GM13976 (cell line): Measurements from ENCODE around the gene PARN.
"Not testable (repeated sequence)": the region's sequence is repeated elsewhere in the genome, so short reads cannot be mapped to it uniquely, and the experiment has no call there.

ENCODE experiments used
- DNase-seq: peaks from one replicate; pipeline ENCODE4 v3.0.0; 2012; ENCODE audit warnings: low spot score
- in situ Hi-C: fragments of 300-500 bp; cut with MboI; formaldehyde crosslinking; loops from one replicate; pipeline ENCODE4 v1.12.0; 2022; ENCODE audit warnings: low sequenced_read_pairs, mixed read lengths, inconsistent platforms; ENCODE audit not compliant: unreplicated experiment
- TF ChIP-seq, protein P1 (sequence below): IDR thresholded peaks from 2 replicates; pipeline ENCODE4 v1.5.1; 2012; ENCODE audit warnings: borderline replicate concordance, mild to moderate bottlenecking; ENCODE audit not compliant: insufficient read depth; ENCODE audit errors: extremely low read depth, missing control alignments, control extremely low read depth

The PARN gene

DNA sequence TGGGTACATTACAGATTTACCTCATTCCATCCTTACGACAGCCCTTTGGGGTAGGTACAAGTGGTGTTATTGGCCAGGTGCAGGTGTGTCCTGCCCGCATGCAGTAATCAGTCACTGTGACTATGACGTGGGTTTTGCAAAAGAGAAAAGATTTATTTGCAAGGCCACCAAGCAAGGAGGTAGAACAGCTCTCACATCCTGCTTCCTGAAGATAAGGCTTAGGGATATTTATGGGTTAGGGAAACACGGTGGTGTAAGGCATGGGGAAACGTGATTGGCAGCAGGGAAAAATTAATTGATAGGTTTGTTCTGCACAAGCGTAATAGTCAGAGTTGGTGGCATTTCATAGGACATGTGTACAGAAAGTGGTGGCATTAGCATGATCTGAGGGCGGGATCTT lies 214.8 kb downstream of the PARN start:
- in situ Hi-C loops: loop anchor here (25.0 kb wide), 1 partner anchor 97 kb away; no protein-coding TSS in a partner anchor
- no peak for DNase-seq
- TF ChIP-seq, protein P1, sequence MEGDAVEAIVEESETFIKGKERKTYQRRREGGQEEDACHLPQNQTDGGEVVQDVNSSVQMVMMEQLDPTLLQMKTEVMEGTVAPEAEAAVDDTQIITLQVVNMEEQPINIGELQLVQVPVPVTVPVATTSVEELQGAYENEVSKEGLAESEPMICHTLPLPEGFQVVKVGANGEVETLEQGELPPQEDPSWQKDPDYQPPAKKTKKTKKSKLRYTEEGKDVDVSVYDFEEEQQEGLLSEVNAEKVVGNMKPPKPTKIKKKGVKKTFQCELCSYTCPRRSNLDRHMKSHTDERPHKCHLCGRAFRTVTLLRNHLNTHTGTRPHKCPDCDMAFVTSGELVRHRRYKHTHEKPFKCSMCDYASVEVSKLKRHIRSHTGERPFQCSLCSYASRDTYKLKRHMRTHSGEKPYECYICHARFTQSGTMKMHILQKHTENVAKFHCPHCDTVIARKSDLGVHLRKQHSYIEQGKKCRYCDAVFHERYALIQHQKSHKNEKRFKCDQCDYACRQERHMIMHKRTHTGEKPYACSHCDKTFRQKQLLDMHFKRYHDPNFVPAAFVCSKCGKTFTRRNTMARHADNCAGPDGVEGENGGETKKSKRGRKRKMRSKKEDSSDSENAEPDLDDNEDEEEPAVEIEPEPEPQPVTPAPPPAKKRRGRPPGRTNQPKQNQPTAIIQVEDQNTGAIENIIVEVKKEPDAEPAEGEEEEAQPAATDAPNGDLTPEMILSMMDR: no peak

DNA sequence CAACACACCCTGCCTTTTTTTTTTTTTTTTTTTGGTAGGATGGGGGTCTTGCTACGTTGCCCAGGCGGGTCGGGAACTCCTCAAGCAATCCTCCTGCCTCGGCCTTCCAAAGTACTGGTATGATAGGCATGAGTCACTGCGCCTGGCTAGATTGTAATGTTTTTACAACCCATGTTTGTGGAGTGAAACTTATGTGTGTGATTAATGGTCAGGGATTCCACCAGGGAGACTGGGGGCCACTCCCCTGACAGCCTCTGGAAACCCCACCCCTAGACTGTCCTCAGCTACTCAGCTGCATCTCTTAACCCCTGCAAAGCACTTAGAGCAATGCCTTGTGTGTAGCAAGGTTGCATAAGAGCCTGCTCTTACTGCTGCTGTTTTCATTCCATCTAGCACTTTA lies 220.5 kb downstream of the PARN start:
- in situ Hi-C loops: loop anchor here (25.0 kb wide), 1 partner anchor 103 kb away; no protein-coding TSS in a partner anchor
- DNase-seq: no peak

DNA sequence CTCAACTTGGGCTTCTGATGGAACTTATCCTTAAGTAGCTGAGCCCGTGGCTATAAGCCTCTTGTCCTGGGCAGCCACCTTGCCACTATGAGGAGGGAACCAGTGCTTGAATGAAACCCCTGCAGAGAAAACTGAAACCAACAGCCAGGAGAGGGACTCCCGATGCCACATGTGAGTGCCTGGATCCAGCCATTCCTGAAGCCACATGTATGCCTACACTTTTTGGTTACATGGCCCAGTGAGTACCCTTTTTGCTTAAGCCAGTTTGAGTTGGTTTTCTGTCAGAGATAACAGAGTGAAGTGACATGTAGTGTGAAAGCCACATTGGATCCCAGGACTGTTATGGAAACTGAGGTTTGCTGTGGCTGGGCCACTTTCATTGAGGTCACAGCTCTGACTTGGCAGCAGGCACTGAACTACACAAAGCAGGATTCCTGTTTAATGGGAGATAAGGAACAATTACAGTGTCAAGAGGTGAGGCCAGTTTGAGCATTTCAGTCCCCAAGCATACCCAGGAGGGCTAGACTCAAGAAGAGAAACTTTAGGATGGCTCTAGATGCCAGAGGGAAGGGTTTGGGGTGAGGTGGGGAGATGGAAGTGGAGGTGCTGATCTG lies 222.2 kb downstream of the PARN start:
- DNase-seq: no peak
- TF ChIP-seq, protein P1: no peak
- in situ Hi-C loops: loop anchor here (25.0 kb wide), 1 partner anchor 104 kb away; no protein-coding TSS in a partner anchor

More for the DNA sequence above, 220.5 kb downstream of the PARN start:
- TF ChIP-seq, protein P1: no peak

GRCh38 chr16:14405611-14406537 lies 224.2 kb downstream of the PARN start:
- in situ Hi-C loops: loop anchor here (25.0 kb wide), 1 partner anchor 106 kb away; no protein-coding TSS in a partner anchor
- TF ChIP-seq, protein P1: no peak
- DNase-seq: peak; percentile 82

DNA sequence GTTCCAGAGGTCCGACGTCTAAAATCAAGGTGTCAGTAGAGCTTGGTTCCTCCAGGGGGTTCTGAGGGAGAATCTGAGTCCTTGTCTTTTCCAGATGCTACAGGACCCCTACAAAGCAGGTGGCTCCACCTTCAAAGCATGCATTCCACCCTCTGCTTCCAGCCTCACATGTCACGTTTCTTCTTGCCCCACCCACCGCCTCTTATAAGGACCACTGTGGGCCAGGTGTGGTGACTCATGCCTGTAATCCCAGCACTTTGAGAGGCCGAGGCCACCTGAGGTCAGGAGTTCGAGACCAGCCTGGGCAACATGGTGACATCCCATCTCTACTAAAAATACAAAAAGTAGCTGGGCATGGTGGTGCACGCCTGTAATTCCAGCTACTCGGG lies 227.1 kb downstream of the PARN start:
- in situ Hi-C loops: loop anchor here (25.0 kb wide), 1 partner anchor 109 kb away; no protein-coding TSS in a partner anchor
- DNase-seq: not testable (repeated sequence)

DNA sequence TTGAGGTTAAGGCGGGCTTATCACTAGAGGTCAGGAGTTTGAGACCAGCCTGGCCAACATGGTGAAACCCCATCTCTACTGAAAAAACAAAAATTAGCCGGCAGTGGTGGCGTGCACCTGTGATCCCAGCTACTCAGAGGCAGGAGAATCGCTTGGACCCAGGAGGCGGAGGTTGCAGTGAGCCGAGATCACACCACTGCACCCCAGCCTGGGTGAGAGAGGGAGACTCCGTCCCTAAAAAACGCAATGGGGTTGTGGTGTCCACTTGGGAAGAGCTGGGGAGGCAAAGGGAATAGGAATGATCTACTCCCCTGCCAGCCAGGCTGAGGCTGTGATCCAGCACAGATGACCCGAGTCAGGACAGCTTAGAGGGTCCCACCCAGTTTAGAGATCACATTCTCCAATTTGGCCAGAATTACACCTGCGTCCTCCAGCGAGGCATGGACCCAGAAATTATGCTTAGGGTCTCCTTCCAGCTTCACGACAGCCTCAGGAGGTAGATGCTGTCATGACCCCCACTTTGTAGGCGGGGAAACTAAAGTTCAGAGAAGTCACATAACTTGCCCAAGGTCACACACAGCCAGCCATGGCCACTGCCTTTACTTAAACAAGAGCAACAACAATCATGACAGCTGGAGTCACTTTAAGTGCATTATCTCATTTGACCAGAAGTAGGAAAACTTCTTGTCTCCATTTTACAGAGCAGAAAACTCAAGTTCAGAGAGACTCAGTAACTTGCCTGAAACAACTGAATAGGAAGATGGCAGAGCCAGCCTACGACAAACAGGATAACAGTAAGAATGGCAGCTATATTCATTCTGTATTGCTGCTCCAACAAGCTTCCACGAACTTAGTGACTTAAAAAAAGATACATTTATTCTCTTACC lies 227.7 kb downstream of the PARN start:
- DNase-seq: not testable (repeated sequence)
- in situ Hi-C loops: loop anchor here (25.0 kb wide), 1 partner anchor 110 kb away; no protein-coding TSS in a partner anchor

DNA sequence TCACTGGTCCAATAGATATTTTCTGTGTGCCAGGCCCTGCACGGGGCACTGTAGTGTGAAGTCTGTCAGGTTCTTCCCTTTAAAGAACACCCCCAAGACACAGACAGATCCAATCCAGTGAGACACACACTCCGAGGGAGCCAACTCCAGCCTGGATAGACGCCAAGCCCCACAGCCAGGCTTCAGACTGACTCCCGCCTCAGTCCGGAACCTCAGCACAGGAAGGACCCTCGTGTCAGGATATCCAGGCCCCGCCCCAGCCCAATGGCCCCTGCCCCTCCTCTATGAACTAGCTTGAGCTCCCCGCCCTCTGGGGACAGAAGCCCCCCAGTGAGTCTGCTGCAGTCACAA lies 228.4 kb downstream of the PARN start:
- in situ Hi-C loops: loop anchor here (25.0 kb wide), 1 partner anchor 111 kb away; no protein-coding TSS in a partner anchor
- not testable (repeated sequence) for DNase-seq

- in situ Hi-C loops: loop anchor here (25.0 kb wide), 1 partner anchor 111 kb away; no protein-coding TSS in a partner anchor
- not testable (repeated sequence) for DNase-seq
These were observed 228.9 kb downstream of the PARN start for GRCh38 chr16:14400978-14401710.
